GM18858 (cell line): ENCODE data around the gene MYL9.

Experiments
- ATAC-seq: cut with Tn5 transposase; IDR thresholded peaks from one replicate; pipeline ENCODE4 v1.9.1; 2021; ENCODE audit not compliant: unreplicated experiment

The MYL9 gene

DNA sequence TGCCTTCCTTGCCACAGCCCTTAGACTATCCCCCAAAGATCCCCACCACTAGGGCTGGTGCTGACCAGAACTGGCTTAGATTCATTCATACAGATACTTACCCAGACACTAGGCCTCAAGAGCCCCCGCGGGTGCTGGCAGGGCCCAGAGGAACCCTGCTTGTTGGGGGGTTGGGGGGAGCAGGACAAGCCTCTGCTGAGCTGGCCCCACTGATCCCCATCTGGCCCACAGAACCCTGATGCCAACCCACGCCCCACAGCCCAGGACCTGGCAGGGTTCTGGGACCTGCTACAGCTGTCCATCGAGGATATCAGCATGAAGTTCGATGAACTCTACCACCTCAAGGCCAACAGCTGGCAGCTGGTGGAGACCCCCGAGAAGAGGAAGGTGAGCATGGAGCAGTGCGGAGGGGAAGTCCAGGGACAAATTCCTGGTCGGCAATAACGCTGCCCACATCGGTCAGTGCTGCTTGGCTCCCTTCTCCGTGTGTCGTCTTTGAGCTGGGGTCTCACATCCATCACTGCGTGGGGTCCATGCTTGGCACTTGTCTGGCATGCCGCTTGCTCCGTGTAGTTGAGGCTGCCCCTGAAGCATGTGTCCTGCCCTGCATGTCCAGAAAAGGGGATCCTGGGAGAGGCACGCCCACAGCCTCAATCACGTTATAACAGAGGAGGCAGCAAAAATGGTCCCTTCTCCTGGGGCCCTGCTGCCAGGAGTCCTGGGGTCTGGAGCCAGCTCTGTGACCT lies 15.5 kb upstream of the MYL9 start:
- ATAC-seq, result no peak

DNA sequence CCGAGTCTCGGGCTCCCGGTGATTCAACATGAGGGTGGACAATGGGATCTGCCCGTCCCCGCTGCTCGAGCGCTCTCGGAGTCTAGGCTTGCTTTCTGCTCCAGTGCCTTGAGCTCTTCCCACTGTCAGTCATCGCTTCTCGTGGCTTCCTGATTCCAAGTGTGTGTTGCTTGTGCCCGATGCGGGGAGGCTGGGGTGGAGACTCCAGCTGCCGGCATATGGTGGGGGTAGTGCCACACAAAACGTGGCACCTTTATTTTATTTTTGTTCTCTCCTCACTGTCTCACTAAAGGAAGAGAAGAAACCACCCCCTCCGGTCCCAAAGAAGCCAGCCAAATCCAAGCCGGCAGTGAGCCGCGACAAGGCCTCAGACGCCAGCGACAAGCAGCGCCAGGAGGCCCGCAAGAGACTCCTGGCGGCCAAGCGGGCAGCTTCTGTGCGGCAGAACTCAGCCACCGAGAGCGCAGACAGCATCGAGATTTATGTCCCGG lies 14.8 kb upstream of the MYL9 start:
- ATAC-seq, result no peak

DNA sequence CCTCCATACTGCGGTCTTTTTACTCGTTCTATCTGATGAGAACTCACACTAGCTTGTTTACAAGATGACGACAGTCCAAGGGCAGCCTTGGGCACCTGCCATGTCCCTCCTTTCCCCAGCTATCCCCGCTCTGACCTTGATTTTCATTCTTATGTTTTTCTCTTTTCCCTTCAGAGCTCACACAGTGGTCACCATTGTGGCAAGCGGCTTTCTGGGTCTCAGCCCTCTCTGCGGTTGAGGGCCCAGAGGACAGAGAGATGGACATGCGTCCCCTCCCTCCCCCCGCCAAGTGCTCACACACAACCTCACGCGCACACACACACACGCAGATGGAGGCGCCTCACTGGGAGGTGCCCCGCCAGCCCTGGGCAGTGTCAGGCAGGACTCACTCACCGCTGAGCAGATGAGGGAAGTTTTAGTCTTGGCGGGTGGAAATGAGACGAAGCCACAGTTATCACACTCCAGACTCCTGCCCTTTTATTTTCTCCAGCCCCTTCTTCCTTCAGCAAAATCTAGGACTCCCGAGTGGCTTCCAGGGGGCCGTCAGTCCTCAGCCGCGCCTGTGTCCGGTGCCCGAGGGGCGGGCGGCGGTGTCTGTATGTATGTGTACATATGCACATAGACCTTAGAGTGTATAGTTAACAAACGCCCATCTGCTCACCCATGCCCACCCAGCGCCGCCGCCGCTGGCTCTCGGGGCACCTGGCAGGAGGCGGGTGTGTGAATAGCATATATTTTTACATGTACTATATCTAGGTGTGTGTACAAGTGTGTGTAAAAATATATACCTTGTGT lies 13.8 kb upstream of the MYL9 start:
- ATAC-seq, result no peak

DNA sequence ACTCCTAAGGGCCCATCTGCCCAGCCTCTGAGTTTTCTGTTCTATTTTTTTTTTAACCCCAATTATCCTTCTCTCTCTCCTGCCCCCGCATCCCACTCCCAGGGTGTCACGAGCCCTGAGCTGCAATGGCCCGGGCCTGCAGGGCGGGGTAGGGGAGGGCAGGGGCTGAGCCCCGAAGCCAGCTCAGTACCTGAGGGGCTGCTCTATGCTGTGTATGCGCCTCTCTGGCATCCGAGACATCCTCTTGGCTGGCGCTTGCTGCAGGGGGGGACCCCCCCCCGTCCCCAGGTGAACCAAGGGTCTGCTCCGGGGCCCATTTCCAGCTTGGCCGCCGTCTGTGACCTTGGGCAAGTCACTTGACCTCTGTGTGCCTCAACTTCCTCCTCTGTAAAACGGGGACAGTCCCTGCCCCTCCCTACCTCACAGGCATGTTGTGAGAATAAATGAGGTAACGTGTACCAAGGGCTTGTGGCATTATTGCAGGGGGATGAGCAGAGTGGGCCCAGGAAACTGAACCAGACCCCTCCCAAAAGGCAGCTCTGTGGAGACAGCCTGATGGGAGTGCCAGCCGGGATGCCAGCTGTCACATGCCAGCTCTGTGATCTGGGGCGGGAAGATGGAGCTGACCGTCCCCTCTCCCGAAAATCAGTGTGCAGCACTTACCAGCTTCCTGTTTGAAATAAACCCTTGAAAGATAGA lies 13.0 kb upstream of the MYL9 start:
- ATAC-seq, result no peak

DNA sequence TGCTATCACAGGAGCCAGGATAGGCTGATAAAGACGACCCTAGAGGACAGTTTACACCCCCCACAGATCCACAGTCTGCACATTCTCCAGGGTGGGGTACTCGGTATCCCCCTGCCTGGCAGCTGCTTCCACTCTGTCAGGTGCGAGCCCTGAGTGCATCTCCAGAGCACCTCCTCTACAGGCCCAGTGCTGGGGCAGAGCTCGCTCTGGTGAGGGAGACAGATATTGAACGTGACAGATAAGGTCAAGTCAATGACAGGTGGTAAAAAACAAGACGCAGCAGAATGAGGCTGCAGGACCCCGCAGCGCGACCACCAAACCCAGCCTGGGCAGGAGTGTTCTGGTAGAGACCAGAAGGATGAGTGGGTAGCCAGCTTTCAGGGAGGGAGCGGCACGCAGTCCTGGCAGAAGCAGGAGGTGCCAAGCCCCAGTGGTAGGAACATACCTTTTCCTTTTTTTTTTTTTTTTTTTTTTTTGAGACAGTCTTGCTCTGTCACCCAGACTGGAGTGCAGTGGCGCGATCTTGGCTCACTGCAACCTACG lies 12.4 kb upstream of the MYL9 start:
- ATAC-seq, result no peak

DNA sequence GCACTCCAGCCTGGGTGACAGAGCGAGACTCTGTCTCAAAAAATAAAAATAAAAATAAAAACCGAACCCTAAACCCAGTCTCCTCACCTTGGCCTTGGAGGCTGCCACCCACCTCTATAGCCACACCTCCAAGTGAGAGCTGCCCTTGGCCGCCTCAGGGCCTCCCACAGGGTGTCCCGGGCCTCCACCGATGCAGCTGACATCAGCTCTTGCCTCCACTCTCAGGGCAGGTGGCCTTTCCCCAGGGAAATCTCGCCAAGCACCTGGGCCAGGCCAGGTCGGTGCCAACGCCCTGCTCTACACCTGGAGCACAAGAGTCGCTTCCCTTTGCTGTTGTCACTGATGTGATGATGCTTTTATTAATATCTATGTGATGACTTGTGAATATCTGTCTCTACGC lies 8.9 kb upstream of the MYL9 start:
- ATAC-seq, result no peak

DNA sequence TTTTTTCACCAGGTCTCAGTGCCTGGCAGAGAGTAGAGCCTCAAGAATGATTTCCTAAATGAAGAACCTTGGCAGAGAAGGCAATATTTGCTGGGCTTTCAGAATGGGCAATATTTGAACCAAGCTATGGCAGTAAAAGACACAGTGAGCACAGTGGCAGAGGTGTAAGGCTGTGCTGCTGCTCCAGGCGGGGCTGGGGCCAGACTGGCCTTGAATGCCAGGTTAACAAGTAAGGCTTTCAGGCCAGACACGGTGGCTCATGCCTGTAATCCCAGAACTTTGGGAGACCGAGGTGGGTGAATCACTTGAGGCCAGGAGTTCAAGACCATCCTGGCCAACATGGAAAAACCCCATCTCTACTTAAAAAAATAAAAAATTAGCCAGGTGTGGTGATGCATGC lies 8.5 kb upstream of the MYL9 start:
- ATAC-seq, result no peak

DNA sequence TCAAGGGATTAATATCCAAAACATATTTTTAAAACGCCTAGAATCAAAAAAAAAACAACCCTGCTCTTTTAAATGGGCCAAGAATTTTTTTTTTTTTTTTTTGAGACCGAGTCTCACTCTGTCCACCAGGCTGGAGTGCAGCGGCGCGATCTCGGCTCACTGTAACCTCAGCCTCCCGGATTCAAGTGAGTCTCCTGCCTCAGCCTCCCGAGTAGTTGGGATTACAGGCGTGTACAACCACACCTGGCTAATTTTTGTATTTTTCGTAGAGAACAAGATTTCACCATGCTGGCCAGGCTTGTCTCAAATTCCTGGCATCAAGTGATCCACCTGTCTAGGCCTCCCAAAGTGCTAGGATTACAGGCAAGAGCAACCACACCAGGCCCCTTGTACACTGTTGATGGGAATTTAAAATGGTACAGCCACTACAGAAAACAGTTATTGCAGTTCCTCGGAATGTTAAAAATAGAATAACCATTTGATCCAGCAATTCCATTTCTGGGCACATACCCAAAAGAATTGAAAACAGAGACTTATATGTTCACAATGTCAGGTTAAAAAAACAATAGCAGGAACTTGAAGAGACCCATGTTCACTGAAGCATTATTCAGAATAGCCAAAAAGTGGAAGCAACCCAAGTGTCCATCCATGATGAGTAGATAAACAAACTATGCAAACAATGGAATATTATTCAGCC lies 3.1 kb upstream of the MYL9 start:
- ATAC-seq, result no peak

DNA sequence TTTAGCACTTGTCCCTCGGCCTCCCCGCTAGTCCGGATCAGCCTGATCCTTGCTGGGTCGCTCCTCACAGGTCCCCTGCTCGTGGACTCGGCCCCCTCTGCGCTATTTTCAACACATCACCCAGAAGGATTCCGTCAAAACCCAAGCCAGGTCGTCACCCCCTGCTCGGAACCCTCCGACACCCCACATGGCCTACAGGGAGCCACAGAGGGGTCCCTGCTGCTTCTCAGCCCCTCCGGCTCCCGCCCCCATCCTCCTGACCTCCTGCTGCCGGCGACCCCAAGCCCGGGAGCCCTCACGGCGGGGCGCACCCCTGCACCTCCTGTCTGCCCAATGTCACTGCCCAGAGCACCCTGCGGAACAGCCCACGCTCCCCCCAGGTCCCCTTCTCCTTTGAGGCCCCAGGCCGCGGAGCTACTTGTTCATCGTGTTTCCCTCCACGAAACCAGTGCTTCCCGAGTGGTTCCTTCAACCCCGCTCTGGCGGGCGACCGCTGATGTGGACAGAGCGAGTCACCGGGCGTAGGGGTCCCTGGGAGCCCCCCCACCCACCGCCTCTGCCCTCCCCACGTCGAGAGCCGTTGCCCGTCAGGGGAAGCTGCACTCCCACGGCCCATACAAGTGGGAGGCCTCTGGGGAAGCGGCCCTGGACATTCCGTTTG lies 638 bp upstream of the MYL9 start:
- ATAC-seq, result no peak

DNA sequence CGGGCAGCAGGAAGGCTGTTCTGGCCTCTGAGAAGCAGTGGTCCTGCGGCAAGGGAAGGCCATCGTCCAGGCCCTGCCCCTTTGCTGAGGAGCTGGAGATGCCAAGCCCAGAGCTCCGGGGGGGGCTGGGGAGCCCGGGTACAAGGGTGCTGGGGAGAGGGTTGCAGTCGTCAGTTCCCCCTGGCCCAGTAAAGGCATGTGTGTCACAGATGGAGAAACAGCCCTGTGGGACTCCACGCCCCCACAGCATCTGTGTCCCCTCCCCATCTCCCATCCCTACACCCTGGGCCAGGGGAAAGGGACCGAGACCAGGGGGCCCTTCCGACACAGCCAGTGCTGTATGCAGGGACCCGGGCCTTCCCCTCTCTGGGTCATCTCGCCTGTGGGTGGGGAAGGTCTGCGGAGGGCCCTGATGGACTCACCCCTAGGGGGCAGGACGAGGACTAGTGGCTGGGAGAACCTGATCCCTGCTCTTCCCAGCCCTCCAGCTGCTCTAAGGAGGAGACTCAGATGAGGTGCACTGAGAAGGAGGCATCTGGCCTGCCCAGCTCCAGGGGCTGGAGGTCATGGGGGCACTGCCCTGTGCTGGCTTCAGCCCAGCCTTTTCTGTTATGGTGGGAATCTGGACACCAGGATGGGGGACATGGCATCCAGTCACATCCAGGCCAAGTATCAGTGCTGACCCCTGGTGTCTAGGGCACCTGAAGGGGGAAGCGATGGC lies 609 bp downstream of the MYL9 start:
- no peak for ATAC-seq

DNA sequence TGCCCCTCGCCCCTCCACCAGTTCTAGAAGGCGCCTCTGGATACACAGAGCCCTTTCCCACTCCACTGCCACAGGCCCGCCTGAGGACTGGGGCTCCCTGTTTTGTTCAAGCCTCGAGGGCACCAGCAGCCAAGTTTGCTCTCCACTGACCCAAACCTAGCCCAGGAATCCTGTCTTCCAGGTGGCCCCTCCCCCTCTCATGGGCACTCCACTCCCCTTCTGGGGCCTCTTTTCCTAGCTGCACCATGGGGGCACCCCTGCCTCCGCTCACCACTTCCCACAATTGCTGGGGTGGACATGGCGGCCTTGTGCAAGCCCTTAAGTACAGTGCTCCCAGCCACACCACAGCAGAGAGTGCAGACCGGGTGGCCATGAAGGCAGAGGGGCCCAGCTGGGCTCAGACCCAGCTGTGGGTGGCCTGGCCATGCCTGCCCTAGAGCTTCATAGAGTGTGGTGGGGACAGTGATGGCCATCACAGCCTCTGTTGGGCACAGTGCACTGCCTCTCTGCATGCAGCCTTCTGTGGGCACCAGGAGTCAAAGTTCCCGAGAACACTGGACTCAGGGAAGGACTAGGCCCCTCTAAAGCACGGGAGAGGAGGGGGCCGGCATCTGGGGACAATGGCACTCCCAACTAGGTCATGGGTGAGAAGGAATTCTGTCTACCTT lies 1.3 kb downstream of the MYL9 start:
- no peak for ATAC-seq

DNA sequence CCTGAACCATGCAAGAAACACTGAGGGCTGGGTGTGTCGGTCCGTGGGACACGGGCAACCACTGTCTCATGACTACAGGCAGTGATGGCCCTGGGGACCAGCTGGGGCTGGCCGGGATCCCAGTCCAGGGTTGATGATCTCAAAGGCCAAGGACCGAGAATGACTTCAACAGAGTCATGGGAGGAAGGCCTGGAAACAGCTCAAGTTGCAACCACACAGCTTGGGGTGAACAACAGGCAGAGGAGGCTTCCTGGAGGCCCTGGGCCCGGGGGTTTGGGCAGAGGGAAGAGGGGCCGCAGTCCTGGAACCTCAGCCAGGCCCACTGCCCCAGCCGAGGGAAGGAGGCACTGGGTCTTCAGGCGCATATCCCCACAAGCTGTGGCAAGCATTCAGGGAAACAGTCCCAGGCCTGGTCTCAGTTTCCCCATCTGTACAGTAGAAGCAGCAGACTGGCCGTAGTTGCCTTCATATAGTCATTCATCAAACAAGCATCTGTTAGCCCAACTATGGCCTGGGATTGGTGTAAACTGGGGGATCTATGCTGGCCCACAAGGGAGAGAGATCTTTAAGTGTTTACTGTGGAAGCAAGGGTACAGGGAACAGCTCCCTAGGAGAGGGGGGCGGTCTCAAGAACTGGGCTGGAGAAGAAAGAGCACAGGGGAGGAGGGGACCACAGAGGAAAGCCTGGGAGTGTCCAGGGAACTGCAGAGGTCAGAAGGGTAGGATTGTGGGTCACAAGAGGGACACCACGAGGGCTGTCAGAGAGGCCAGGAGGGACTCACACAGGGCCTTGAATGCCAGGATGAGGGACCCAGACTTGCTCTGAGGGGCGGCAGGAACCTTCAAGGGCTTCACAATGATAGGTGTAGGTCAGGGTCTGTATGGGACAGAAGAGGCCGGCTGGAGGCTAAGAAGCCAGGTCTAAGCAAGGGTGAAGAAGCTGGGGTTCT lies 2.1 kb downstream of the MYL9 start:
- no peak for ATAC-seq

DNA sequence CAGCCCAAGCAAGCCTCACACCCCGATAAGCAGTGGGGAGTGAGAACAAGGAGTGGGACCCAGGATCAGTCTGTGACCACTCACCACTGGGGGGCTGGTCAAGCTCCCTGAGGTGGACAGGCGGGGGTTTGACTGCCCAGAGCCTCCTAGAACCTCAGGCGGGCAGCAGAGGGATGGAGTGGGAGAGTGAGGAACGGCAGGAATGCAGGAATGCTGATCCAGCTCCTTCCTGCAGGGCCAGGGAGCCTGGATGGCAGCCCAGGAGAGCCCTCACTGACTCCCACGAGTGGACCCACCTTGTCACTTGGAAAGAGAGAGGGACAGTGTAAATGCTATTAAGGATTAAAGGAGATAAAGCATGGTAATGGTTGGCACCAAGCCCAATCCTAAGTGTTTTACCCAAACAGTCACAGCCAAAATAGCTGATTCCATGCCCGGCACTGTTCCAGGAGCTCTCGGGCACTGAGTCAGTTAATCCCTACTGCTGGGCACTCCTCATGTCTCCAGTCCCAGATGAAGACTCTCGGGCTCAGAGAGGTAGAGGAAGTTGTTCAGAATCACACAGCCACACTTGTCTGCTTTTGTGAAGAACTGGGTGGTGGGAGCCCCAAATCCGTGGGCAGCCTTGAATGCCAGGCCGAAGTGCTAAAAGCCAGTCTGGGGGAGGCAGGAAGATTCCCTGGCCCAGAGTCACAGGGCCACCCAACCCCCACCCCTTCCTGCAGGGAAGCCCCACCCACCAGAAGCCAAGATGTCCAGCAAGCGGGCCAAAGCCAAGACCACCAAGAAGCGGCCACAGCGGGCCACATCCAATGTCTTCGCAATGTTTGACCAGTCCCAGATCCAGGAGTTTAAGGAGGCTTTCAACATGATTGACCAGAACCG lies 3.1 kb downstream of the MYL9 start:
- ATAC-seq, result no peak

DNA sequence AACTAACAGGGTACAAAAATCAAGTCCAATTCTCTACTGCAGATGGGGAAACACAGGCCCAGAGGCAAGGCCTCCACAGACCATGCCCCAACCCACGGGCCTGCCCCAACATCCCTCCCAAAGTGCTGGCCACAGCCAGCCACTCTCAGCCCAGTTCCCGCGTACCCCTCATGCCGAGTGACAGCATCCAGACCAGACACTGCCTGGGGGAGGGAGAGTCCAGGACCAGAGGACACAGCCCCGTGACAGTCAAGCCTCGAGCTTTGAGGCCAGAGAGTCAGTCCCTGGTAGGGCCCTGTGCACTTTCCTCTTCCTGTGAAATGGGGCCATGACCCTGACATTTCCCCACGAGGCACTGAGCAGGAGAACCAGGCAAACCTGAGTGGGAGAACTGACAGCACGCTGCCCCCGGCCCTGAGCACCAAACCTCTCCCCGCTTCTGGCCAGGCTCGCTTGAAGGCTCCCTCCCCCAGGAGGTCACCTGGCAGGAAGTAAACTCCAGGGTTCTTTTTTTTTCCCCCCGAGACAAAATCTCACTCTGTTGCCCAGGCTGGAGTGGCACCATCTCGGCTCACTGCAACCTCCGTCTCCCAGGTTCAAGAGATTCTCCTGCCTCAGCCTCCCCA lies 4.9 kb downstream of the MYL9 start:
- ATAC-seq, result no peak

DNA sequence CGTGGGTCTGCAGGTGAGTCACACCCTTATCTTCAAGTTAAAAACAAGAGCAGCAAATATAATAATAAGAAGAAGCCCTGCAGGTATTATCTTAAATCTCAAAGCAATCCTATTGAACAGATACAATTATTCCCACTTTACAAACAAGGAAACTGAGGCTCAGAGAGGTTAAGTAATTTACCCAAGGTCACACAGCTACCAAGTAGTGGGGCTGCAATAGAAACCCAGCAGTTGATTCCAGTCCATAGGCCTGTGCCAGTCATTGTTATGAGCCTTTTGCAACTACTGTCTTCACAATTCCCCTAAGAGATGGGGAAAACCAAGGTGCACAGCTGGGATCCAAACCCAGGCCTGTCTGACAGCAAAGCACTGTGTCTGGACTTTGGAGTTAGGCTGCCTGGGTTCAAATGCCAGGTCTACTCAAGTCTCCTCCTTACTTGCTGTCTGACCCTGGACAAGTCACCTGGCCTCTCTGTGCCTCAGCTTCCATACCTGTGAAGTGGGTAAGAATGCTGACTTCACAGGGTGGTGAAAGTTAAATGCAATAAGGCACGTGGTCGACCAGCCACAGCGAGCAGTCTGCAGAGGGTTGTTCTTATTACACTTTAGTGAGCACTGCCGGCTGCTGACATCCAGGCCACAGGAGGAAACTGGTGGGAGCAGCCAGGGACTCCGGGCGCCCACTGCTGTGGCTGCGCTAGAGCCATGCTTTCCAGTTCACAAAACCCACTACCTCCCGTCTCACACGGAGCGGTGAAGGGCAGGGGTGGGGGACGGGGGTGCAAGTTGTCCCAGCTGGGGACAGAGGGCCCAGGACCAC lies 6.1 kb downstream of the MYL9 start:
- ATAC-seq, result no peak

DNA sequence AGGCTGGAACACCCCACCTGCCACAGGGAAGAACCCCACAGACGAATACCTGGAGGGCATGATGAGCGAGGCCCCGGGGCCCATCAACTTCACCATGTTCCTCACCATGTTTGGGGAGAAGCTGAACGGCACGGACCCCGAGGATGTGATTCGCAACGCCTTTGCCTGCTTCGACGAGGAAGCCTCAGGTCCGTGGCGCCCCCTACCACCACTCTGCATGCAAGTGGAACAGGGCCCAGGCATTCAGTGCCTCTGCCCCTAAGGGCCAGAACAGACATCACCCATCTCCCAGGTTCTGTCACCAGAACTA lies 6.6 kb downstream of the MYL9 start:
- ATAC-seq, result no peak
